HepG2 (cell line): Measurements from ENCODE around the gene PCYT2. TPM values are rescaled to one million over a fixed set of nuclear protein-coding genes. Genes with fewer than 3 reads are reported as not detected.

ENCODE experiments used
- ADNP ChIP-seq: sonication (generic); formaldehyde crosslinking; IDR thresholded peaks from 2 replicates; pipeline ENCODE4 v1.4.0; 2020; ENCODE audit warnings: missing genetic modification reagents
- ATF7-NPFF ChIP-seq: sonication (generic); formaldehyde crosslinking; IDR thresholded peaks from 2 replicates; pipeline ENCODE4 v1.8.1; 2023; ENCODE audit warnings: mild to moderate bottlenecking, low read depth, missing genetic modification reagents, moderate library complexity
- BHLHE40 ChIP-seq: IDR thresholded peaks from 2 replicates; pipeline ENCODE4 v1.6.1; 2011; ENCODE audit warnings: low read length, improper control_type of control experiment
- CBX2 ChIP-seq, 2 experiments: fragments of 200-600 bp in 1 of 2; sonication (generic); formaldehyde crosslinking in 1 of 2; IDR thresholded peaks; 2 replicates each; pipeline versions ENCODE4 v1.7.0 to v1.8.1; 2018 to 2022; ENCODE audit warnings: low read depth in 2 of 2, low read length in 1 of 2, mild to moderate bottlenecking in 1 of 2, missing genetic modification reagents in 1 of 2
- CBX5 ChIP-seq: sonication (generic); formaldehyde crosslinking; IDR thresholded peaks from 2 replicates; pipeline ENCODE4 v1.4.0; 2020; ENCODE audit warnings: missing genetic modification reagents, borderline replicate concordance
- CHD4 ChIP-seq: fragments of 200-600 bp; sonication (generic); IDR thresholded peaks from 2 replicates; pipeline ENCODE4 v1.7.0; 2017; ENCODE audit warnings: mild to moderate bottlenecking, low read length, borderline replicate concordance
- HDAC1 ChIP-seq: sonication (generic); formaldehyde crosslinking; IDR thresholded peaks from 2 replicates; pipeline ENCODE4 v1.5.1; 2020; ENCODE audit warnings: mild to moderate bottlenecking, missing genetic modification reagents
- HOXA7 ChIP-seq: sonication (generic); formaldehyde crosslinking; IDR thresholded peaks from 2 replicates; pipeline ENCODE4 v1.8.1; 2022; ENCODE audit warnings: mild to moderate bottlenecking, missing genetic modification reagents, moderate library complexity
- KAT7 ChIP-seq: IDR thresholded peaks from 2 replicates; pipeline ENCODE4 v1.6.1; 2018; ENCODE audit warnings: borderline replicate concordance, missing compliant biosample characterization
- MIXL1 ChIP-seq: IDR thresholded peaks from 2 replicates; pipeline ENCODE4 v1.6.1; 2016
- NBN ChIP-seq: fragments of 450-650 bp; conservative IDR thresholded peaks from 2 replicates; pipeline ENCODE4 v1.6.1; 2017
- NFKB2 ChIP-seq: sonication (generic); formaldehyde crosslinking; IDR thresholded peaks from 2 replicates; pipeline ENCODE4 v1.4.0; 2020; ENCODE audit warnings: missing genetic modification reagents, borderline replicate concordance
- PRPF4 ChIP-seq: fragments of 200-400 bp; formaldehyde crosslinking; IDR thresholded peaks from 2 replicates; pipeline ENCODE4 v1.6.1; 2016; ENCODE audit warnings: low read length, low read depth; ENCODE audit not compliant: poor library complexity, severe bottlenecking
- SNRNP70 ChIP-seq: fragments of 200-400 bp; formaldehyde crosslinking; IDR thresholded peaks from 2 replicates; pipeline ENCODE4 v1.6.1; 2017; ENCODE audit warnings: mild to moderate bottlenecking, low read depth, low read length, moderate library complexity
- SRSF4 ChIP-seq: fragments of 200-400 bp; formaldehyde crosslinking; IDR thresholded peaks from one replicate; pipeline ENCODE4 v1.6.1; 2018; ENCODE audit warnings: mild to moderate bottlenecking, low read depth, low read length, moderate library complexity; ENCODE audit not compliant: poor library complexity, severe bottlenecking
- ZNF326 ChIP-seq: sonication (generic); formaldehyde crosslinking; IDR thresholded peaks from 2 replicates; pipeline ENCODE4 v1.4.0; 2020; ENCODE audit warnings: missing genetic modification reagents, borderline replicate concordance
- ZNF431 ChIP-seq: sonication (generic); formaldehyde crosslinking; IDR thresholded peaks from 2 replicates; pipeline ENCODE4 v1.9.0; 2022; ENCODE audit warnings: missing genetic modification reagents, low read depth, mild to moderate bottlenecking, borderline replicate concordance
- ZNF484 ChIP-seq: sonication (generic); formaldehyde crosslinking; IDR thresholded peaks from 2 replicates; pipeline ENCODE4 v1.5.1; 2020; ENCODE audit warnings: mild to moderate bottlenecking, low read depth, missing genetic modification reagents, borderline replicate concordance
- ZNF746 ChIP-seq: sonication (generic); formaldehyde crosslinking; IDR thresholded peaks from 2 replicates; pipeline ENCODE4 v1.8.0; 2022; ENCODE audit warnings: mild to moderate bottlenecking, missing genetic modification reagents
- ZNF768 ChIP-seq: sonication (generic); formaldehyde crosslinking; IDR thresholded peaks from 2 replicates; pipeline ENCODE4 v1.4.0; 2020; ENCODE audit warnings: missing genetic modification reagents
- ZNF773 ChIP-seq: sonication (generic); formaldehyde crosslinking; IDR thresholded peaks from 2 replicates; pipeline ENCODE4 v1.4.0; 2020; ENCODE audit warnings: missing genetic modification reagents, borderline replicate concordance
- polyA plus RNA-seq, 8 experiments: library from polyadenylated mRNA; depleted of rRNA in 3 of 8; stranded (reverse) in 7 of 8; unstranded in 1 of 8; fragments of >200 nt; fragmentation: Illumina TruSeq in 4 of 8; extraction: Trizol in 4 of 8; gene quantifications; 2 replicates each; pipeline versions ENCODE4 v1.2.1 to v1.2.3, GENCODE V29; 2011 to 2016; ENCODE audit warnings: low read depth in 4 of 8, missing spikeins in 1 of 8, mixed read lengths in 1 of 8; ENCODE audit not compliant: insufficient read depth in 1 of 8
- total RNA-seq, 5 experiments: library from RNA; depleted of rRNA; stranded (reverse); fragments of >200 nt; fragmentation: Illumina TruSeq; extraction: Trizol; gene quantifications; 2 replicates each; pipeline ENCODE4 v1.2.3, GENCODE V29; 2016; ENCODE audit warnings: low read depth in 1 of 5
- TF ChIP-seq, protein P1 (sequence below): sonication (generic); formaldehyde crosslinking; IDR thresholded peaks from 2 replicates; pipeline ENCODE4 v1.4.0; 2020; ENCODE audit warnings: mild to moderate bottlenecking, missing genetic modification reagents
- TF ChIP-seq, protein P2 (sequence below): sonication (generic); formaldehyde crosslinking; IDR thresholded peaks from 2 replicates; pipeline ENCODE4 v1.5.0; 2020; ENCODE audit warnings: mild to moderate bottlenecking, missing genetic modification reagents
- TF ChIP-seq, protein P3 (sequence below): sonication (generic); formaldehyde crosslinking; IDR thresholded peaks from 2 replicates; pipeline ENCODE4 v1.8.1; 2022; ENCODE audit warnings: mild to moderate bottlenecking, missing genetic modification reagents
- TF ChIP-seq, protein P4 (sequence below): sonication (generic); formaldehyde crosslinking; IDR thresholded peaks from 2 replicates; pipeline ENCODE4 v1.4.0; 2020; ENCODE audit warnings: missing genetic modification reagents

PCYT2 gene
- total and polyA plus RNA-seq, 2 of the 13 experiments (the other 11 are each of a cell fraction or from before 2014, with no cell fraction given) = 147 to 297 TPM

DNA sequence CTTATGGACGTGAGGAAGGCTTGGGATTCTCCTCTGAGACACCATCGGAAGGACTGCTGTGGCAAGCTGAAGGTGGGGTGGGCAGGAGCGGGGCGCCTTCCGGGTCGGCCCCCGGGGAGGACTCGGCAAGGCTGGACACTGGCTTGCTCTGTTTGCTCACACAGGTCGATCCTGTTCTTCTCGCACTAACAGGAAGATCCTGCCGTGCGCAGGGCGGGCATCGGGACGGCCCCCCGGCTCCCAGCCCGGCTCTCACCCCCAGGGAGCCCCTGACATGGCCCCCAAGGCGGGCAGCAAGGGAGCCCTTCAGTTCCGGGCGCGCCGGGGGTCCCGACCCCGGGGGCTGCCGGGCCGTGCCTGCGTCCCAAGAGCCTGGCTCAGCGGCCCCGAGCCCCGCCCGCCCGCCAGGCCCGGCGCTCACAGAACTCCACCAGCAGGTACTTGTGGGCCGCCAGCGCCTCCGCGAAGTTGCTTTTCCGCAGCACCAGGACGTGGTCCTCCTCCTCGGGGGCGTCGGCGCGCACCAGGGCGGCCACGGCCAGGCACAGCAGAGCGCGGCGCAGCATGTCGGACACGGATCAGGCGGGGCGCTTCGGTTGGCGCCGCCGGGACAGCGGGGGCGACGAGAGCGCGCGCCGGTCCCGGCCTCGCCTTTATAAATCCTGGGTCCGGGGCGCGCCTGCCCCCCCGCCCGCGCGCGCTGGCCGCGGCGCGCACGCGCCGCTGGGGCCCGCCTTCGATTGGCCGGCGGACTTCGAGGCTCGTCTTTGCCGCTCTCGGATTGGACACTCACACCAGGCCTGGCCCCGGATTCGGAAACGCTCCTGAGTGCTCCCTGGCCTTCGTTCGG, 51.1 kb downstream of the PCYT2 start, which contains the start of gene P4HB (continued):
- TF ChIP-seq ZNF768 (CRISPR knock-in tag) (peak; percentile 72), NBN (no peak), ZNF431 (CRISPR knock-in tag) (no peak; the same call in 1 of the 2 replicates), SRSF4 (no peak), ATF7-NPFF (CRISPR knock-in tag) (peak; percentile 87), ZNF773 (CRISPR knock-in tag) (peak; percentile 89; the same call in 1 of the 2 replicates), BHLHE40 (no peak; the same call in 1 of the 2 replicates), CHD4 (no peak), ZNF746 (CRISPR knock-in tag) (0 out of 2 replicates have a peak, but pooled peaks have one; percentile 19), NFKB2 (CRISPR knock-in tag) (no peak), KAT7 (peak; percentile 44; the same call in 1 of the 2 replicates), ADNP (CRISPR knock-in tag) (no peak), HDAC1 (CRISPR knock-in tag) (peak; percentile 60; the same call in 1 of the 2 replicates), ZNF484 (CRISPR knock-in tag) (no peak), SNRNP70 (no peak), HOXA7 (CRISPR knock-in tag) (no peak), ZNF326 (CRISPR knock-in tag) (no peak), MIXL1 (CRISPR knock-in tag) (no peak), PRPF4 (no peak), CBX2 (IDR thresholded peaks at IDR 0.05; ENCODE audit: low read depth, low read length) (no peak), CBX2 (CRISPR knock-in tag; IDR thresholded peaks at IDR 0.05; ENCODE audit: low read depth) (no peak), CBX5 (CRISPR knock-in tag) (no peak)
- TF ChIP-seq, protein P1, sequence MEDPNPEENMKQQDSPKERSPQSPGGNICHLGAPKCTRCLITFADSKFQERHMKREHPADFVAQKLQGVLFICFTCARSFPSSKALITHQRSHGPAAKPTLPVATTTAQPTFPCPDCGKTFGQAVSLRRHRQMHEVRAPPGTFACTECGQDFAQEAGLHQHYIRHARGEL (CRISPR knock-in tag) = no peak
- TF ChIP-seq, protein P2, sequence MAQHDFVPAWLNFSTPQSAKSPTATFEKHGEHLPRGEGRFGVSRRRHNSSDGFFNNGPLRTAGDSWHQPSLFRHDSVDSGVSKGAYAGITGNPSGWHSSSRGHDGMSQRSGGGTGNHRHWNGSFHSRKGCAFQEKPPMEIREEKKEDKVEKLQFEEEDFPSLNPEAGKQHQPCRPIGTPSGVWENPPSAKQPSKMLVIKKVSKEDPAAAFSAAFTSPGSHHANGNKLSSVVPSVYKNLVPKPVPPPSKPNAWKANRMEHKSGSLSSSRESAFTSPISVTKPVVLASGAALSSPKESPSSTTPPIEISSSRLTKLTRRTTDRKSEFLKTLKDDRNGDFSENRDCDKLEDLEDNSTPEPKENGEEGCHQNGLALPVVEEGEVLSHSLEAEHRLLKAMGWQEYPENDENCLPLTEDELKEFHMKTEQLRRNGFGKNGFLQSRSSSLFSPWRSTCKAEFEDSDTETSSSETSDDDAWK (CRISPR knock-in tag) = no peak
- TF ChIP-seq, protein P3, sequence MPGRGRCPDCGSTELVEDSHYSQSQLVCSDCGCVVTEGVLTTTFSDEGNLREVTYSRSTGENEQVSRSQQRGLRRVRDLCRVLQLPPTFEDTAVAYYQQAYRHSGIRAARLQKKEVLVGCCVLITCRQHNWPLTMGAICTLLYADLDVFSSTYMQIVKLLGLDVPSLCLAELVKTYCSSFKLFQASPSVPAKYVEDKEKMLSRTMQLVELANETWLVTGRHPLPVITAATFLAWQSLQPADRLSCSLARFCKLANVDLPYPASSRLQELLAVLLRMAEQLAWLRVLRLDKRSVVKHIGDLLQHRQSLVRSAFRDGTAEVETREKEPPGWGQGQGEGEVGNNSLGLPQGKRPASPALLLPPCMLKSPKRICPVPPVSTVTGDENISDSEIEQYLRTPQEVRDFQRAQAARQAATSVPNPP (CRISPR knock-in tag) = peak; percentile 44; the same call in 1 of the 2 replicates
- TF ChIP-seq, protein P4, sequence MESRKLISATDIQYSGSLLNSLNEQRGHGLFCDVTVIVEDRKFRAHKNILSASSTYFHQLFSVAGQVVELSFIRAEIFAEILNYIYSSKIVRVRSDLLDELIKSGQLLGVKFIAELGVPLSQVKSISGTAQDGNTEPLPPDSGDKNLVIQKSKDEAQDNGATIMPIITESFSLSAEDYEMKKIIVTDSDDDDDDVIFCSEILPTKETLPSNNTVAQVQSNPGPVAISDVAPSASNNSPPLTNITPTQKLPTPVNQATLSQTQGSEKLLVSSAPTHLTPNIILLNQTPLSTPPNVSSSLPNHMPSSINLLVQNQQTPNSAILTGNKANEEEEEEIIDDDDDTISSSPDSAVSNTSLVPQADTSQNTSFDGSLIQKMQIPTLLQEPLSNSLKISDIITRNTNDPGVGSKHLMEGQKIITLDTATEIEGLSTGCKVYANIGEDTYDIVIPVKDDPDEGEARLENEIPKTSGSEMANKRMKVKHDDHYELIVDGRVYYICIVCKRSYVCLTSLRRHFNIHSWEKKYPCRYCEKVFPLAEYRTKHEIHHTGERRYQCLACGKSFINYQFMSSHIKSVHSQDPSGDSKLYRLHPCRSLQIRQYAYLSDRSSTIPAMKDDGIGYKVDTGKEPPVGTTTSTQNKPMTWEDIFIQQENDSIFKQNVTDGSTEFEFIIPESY (CRISPR knock-in tag) = no peak
